ENCODE data around the gene PFDN4.

GRCh38 chr20:54184071-54184470 is 23.8 kb upstream of the PFDN4 start:
- TF ChIP-seq EZH2phosphoT487 (IDR thresholded peaks at IDR 0.05; ENCODE audit: insufficient read depth, low read depth) (no peak), EZH2 (IDR thresholded peaks at IDR 0.05; ENCODE audit: insufficient read depth, poor library complexity, severe bottlenecking) (no peak)

All from GM23248 (cell line).